Stimulated activated CD8-positive, alpha-beta memory T cell treated with anti-CD3 and anti-CD28 coated beads, Interleukin-7, amount 100 ng/mL, for 48 hours (primary cell): ENCODE results near the gene SUGCT.
"Not testable (repeated sequence)": the region's sequence is repeated elsewhere in the genome, so short reads cannot be mapped to it uniquely, and the experiment has no call there.

Experiments
- DNase-seq, 2 donors: peaks; one replicate each; pipeline ENCODE4 v3.0.0-alpha.2; 2020; ENCODE audit warnings: low read depth in 1 of 2; ENCODE audit errors: extremely low read depth in 1 of 2

Gene SUGCT

DNA sequence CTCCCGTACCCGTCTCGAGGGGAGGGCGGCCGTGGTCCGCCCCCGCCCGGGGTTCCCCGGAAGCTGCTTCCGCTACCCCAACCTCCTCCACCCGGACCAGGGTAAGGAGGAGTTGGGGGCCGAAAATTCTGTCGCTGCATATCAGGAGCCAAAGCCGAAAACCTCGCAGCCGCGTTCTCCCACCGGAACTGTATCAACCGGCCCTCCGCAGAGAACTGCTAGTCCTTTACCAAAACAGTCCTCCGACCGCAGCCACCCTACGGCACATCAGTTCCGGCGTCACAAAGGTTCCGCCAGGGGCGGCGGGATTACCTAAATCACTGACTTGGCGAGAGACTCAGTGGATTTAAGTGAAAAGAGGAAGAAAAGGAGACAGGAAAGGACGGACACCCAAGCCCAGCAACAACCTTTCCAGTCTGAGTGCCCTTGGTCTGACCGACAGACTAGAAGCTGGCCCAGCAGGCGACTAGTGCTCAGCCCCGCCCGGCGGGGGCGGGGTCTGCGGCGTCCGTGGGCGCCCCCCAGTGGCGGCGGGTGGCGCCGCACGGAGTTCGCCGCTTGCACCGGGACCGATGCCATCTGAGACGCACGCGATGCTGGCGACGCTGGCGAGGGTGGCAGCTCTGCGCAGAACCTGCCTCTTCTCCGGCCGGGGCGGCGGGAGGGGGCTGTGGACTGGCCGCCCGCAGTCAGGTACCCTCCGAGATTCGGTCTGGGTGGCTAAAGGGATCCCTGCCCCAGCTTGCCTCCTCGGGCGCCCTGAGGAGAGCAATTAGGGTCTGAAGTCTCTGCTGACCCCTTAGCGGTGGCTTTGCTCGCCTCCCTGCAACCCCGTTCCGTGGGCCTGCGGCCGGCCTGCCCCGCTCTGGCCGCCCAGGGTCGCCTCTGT is at the start of gene SUGCT, which contains the start of gene MPLKIP:
Gene SUGCT, plus strand, starts transcription at position 578 of the 889 bp plus-strand sequence.
Gene MPLKIP, minus strand, starts transcription at position 195 of the 889 bp plus-strand sequence. Its CDS starts 55 bp downstream, at position 140.
- peak; percentile 61 to 74 for DNase-seq

DNA sequence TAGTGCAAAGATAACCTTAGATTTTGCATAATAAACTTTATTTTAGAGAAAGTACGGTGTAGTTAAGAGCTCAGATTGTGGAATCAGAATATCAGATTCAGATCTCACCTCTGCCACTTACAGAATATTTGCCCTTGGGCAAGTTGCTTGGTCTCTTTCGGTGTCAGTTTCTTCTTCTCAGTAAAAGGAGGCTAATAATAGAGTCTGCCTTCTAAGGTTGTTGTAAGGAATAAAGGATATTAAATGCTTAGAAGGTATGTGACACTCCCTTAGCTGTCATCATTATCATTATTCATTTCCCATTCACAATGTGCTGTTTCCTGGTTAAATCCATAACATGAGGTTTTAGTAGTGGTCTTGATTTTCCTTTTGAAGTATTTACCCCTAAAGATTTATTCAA is 42.6 kb upstream of the SUGCT start:
- no peak for DNase-seq

DNA sequence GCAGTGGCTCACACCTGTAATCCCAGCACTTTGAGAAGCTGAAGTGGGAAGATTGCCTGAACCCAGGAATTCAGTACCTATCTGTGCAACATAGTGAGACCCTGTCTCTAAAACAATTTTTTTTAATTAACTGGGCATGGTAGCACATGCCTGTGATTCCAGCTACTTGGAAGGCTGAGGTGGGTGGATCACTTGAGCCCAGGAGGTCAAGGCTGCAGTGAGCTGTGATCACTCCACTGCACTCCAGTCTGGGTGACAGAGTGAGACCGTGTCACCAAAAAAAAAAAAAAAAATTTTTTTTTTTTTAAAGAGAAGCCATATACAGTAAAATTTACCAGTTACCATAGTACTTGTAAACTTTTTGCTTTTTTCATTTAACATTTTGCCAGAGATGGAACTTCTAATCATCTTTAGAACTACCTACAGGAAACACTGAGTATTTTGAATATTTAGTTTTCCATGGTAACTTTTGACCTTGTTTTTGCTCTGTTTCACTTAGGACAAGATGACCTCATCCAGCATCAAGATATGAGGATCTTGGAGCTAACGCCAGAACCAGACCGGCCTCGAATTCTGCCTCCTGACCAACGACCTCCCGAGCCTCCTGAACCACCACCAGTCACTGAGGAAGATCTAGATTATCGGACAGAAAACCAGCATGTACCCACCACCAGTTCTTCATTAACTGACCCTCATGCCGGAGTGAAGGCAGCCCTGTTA is 41.0 kb upstream of the SUGCT start:
- DNase-seq: no peak

DNA sequence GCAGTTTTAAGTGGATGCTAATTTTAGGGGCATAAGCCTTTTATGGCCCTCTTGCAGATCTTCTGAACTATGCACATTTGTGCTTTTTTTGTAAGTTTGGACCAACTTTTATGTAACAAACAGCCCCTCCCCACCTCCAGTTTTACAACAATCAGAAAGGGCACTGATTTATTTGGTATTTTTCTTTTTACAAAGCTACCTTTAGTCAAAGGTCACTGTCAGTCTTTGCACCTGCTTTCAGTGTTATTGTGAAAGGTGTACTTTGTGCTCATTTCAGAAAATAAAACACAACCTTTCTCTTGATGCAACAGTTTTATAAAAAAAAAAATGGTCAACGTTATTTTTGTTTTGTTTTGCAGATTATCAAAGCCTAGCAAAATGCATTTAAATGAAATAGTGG is 39.6 kb upstream of the SUGCT start:
- no peak for DNase-seq

DNA sequence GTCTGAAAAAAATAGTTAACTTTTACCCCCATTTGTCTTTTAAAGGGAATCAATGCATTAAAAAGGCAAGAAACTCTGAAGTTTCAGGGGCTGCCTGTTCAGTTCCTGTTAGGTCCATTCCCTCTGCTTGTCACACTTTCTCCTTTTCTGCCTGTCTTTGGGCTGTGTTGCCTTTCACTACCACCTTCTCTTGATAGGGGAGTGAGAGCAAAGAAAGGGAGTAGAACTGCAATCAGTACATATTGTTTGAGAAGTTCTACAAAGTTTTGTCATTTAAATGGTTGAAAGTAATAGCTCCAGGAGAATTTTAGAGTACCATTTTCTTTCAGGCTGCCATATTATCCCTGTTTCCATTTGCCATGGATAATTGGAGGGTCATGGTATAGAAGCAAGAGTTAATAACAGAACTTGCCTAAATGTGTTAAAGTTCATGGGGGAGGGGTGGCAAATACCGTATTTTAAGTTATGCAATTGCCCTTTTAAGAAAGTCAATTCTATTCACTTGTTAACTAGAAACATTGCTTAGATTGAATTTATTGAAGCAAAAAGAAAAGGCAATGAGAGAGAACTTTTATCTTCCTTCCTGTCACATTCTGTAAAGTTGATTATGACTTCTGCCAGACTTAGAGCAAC is 39.0 kb upstream of the SUGCT start:
- DNase-seq: no peak

DNA sequence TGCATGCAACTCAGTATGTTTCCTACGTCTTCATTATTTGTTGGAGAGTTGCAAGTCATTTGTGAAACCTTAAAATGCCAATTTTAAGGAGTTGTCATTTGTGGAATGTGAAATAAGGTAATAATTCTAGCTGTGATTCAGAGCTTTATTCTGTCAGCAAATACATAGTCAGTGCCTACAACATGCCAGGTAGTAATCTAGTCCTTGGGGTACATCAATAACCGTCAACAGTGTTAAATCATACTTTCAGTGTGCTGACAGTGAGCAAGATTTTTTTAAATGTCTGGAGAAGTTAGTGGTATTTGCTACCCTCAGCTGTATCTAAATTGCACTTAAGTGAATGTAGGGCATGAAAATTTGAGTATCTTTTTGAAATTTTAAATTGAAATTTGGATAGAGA is 37.1 kb upstream of the SUGCT start:
- no peak for DNase-seq

DNA sequence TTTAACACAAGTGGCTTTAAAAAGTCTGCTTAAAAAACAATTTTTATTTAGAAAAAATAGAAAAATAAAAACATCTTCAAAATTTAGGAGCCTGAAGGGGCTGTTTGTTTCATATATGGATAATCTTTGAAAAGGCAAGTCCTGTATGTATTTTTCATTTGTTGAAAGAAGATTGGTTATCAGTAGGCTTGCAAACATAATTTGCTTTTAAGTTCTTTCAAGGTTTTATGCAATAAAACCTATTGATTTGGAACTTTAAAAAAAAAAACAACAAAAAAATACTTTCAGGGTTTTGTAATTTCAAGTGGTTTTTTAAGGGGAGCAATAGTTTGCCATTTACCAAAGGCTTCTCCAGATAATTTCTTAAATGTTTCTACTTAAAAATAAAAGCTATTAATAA is 36.0 kb upstream of the SUGCT start:
- no peak for DNase-seq

DNA sequence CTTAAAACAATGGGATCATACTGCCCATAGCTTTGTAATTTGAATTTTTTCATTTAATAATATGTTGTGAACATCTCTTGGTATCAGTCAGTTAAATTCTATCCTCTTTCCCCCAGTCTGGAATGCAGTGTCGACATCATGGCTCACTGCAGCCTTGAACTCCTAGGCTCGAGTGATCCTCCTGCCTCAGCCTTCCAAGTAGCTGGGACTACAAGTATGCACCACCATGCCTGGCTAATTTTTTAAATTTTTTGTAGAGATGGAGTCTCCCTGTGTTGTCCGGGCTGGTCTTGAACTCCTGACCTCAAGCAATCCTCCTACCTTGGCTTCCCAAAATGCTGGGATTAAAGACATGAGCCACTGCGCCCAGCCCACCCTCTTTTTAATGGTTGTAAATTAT is 35.0 kb upstream of the SUGCT start:
- no peak for DNase-seq

DNA sequence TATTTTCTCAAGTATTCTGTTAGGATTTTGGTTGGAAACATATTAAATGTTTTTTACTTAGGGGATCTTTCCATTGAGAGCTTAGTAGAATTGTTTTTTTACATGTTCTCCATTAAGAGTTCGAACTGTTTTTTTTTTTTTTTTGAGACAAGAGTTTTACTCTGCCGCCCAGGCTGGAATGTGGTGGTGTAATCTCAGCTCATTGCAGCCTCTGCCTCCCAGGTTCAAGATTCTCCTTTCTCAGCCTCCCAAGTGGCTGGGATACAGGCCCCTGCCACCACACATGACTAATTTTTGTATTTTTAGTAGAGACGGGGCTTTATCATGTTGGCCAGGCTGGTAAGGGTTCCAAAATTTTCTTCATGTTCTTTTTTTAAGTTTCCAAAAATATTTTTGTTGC is 33.6 kb upstream of the SUGCT start:
- no peak for DNase-seq

DNA sequence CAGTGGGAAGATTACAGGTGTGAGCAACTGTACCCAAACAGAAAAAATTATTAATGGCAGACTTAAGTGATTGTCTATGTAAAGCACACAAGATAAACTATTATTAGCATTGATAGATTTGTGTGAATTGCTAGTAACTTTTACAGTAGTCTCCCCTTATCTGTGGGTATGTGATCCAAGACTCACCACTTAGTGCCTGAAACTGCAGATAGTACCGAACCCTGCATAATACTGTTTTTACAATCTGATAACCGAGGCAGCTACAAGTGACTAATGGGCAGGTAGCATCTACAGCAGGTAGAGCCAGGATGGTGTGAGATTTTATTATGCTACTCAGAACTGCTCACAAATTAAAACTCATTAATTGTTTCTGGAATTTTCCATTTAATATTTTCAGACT is 31.9 kb upstream of the SUGCT start:
- no peak for DNase-seq

DNA sequence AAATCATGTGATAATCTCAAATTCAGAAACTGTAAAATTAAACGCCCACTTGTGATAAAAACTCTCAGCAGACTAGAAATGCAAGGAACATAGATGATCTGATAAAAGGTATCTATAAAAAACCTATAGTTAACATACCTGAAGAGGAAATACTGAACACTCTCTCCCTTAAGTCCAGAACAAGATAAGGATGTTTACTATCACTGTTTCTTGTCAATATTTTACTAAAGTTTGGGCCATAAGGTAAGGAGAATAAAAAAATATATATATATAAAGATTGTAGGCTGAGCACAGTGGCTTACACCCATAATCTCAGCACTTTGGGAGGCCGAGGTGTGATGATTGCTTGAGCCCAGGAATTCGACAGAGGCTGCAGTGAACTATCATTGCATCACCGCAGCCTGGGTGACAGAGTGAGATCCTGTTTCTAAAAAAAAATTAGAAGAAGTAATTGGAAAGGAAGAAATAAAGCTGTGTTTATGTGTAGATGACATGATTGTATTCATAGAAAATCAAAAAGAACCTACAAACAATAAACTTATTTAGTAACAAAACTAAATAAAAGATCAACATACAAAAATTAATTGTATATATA is 28.8 kb upstream of the SUGCT start:
- DNase-seq: no peak

DNA sequence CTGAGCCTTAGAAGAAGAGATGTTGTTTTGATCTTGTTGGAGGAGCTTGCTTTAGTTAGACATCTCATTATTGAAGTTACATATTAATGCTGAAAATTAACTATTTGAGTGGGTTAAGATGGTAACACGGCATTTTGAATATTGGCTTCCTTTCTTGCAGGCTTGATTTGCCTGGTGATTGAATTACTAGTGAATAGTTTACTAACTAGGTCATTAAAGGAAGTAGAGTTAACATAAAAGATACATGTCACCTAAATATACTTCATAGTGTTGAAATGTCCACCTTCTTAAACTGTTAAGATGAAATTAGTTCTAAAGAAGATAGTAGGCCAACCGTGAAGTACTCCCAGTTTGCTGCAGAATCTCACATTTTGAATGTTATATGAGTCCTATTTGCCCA is 18.9 kb upstream of the SUGCT start:
- DNase-seq: no peak

DNA sequence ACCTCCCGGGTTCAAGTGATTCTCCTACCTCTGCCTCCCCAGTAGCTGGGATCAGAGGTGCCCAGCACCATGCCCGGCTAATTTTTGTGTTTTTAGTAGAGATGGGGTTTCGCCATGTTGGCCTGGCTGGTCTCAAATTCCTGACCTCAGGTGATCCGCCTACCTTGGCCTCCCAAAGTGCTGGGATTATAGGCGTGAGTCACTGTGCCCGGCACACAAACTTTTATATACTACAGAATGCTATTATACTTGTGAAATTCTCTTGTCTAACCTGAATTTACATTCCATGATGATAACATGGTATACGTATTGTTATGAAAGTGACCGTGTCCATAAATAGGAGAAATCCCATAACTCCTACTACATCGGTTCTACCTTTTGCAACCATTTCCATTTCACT is 17.6 kb upstream of the SUGCT start:
- not testable (repeated sequence) for DNase-seq

DNA sequence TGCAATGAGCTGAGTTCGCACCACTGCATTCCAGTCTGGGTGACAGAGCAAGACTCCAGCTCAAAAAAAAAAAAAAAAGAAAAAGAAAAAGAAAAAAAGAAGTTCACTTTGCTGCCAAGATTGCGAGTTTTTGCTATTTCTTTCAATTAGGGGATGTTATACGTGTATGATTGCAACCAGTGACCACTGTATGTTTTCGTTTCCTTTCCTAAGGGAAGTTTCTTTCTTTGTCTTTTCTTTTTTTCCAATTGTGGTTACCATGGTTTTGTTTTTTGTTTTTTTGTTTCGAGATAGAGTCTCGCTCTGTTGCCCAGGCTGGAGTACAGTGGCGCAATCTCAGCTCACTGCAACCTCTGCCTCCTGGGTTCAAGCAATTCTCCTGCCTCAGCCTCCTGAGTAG is 16.6 kb upstream of the SUGCT start:
- DNase-seq: not testable (repeated sequence)

DNA sequence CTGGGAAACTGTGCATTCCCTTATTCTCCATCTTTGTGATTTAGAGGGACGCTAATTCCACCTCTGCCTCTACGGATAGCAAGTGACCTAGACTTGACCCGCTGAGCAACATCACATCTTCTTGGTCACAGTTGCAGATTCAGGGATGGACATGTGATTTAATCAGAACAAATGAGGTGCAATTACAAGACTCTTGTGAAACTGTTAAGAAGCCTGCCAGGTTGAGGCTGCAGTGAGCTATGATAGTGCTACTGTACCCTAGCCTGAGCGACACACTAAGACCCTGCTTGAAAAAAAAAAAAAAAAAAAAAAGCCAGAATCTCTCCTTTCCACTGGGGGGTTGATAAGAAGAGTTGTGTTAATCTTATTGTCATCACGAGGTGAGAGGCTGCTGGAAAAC is 14.8 kb upstream of the SUGCT start:
- DNase-seq: no peak

DNA sequence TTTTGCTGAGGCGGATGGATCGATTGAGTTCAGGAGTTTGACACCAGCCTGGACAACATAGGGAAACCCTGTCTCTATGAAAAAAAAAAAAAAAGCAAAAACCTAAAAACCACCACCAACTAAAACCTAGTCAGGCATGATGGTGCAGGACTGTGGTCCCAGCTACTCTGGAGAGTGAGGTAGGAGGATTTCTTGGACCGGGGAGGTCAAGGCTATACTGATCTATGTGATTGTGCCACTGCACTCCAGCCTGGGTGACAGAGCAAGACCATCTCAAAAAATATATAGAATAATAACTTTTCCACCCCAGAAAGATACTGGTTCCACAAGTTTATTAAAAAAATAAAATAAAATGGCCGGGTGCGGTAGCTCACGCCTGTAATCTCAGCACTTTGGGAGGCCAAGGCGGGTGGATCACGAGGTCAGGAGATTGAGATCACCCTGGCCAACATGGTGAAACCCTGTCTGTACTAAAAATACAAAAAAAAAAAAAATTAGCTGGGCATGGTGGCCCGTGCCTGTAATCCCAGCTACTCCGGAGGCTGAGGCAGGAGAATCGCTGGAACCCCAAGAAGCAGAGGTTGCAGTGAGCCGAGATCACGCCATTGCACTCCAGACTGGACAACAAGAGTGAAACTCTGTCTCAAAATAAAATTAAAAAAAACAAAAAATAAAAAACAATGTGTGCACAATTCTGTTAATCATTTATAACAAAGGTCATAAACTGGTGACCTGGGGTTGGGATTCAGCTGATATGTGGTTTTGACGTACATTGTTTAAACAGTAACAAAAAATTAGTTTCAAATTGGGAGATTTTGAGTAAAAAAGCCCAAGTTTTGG is 12.5 kb upstream of the SUGCT start:
- not testable (repeated sequence) for DNase-seq

DNA sequence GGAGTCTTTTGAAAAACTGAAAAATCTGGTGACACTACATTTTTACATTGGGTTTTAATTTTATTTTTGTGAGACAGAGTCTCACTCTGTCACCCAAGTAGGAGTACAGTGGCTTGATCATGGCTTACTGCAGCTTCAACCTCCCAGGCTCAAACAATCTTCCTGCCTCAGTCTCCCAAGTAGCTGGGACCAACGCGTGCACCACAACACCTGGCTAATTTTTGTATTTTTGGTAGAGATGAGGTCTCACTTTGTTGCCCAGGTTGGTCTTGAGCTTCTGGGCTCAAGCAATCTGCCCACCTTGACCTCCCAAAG is 11.9 kb upstream of the SUGCT start:
- no peak for DNase-seq

DNA sequence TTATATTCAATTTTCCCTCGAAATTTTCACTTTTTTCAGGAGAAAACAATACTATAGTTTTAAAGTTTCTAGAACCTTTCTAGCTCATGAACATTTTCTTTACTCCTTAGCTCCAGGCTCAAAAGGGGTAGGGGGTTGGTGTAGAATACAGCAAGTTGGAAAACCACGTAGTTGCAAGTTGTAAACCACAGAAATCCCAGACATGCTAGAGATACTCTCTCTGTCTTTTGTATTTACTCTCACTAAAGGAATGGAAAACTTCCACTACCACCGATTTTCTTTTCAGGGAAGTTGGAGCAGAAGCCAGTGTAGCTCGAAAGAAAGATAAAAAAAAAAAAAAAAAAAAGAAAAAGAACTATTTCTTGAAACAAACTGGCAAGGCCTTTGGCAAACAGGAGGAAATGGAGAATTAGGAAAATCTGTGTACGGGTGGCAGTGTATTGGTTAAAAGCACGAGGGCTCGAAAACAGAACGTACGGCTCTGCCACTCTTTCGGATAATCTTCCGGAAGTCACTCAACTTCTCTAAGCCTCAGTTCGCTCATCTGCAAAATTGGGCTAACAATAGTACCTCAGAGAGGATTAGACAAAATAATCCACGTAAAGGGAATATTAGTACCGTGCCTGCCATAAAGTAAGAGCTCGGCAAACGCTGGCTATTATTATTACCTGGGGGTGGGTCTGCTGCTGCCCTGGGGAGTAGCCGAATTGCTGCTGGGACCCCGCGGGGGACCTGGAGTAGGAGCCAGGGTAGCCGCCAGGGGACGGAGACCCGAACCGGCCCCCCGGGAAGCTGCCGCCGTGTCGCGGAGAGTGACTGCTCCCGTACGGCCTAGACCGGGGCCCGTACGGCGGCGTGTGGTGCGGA is 1.0 kb upstream of the SUGCT start:
- DNase-seq: no peak

DNA sequence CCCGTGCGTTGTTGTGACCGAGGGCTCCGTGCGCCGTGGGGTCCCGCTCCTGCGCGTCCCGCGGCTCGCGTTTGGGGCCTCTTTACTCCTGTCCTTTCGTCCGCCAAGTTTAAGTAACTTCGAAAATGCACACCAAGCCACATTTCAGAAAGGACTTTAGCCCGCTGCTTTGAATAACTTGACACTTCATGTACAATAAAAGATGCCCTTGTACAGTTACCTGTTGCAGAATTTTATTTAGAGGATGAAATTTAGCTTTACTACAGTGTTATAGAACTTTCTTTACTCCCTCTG is 459 bp downstream of the SUGCT start:
- no peak for DNase-seq

DNA sequence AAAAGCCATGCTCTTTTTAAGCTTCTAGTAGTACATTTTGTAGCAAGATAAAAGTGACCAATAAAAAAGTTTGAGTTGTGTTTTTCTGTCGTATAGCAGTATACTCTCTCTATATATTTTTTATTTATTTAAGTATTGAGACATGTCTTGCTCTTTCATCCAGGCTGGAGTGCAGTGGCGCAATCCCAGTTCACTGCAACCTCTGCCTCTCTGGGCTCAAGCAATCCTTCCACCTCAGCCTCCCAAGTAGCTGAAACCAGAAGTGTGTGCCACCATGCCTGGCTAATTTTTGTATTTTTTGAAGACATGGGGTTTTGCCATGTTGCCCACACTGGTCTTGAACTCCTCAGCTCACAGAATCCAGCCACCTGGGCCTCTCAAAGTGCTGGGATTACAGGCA is 2.8 kb downstream of the SUGCT start:
- no peak for DNase-seq
